GM18520 (cell line): ENCODE measurements around the gene PTPRT.

Experiments
- ATAC-seq: cut with Tn5 transposase; IDR thresholded peaks from one replicate; pipeline ENCODE4 v1.9.1; 2021; ENCODE audit not compliant: unreplicated experiment

Gene PTPRT

GRCh38 chr20:42646250-42646649 is 543.5 kb downstream of the PTPRT start:
- ATAC-seq = no peak

GRCh38 chr20:42641886-42642285 is 547.8 kb downstream of the PTPRT start:
- ATAC-seq = no peak

DNA sequence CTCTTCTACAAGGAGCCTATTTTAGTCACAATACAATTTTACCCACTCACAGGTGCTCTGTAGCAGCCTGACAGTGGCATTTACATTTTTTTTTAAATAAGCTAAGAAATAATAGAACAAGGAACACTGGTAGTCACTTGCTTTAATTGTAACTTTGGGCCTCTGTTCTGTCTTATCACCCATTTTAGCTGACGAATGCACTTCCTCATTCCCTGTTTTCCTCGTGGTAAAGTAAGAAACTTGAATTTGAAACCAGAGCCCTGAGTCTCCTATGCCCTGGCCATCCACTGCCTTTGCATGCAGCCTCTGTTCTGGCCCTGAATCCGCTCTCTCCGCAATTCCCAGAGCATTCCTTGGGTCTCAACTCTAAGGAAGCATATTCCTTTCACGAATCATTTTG is 550.6 kb downstream of the PTPRT start:
- no peak for ATAC-seq

- ATAC-seq = no peak
Observed at GRCh38 chr20:42635699-42636411, 553.9 kb downstream of the PTPRT start.

DNA sequence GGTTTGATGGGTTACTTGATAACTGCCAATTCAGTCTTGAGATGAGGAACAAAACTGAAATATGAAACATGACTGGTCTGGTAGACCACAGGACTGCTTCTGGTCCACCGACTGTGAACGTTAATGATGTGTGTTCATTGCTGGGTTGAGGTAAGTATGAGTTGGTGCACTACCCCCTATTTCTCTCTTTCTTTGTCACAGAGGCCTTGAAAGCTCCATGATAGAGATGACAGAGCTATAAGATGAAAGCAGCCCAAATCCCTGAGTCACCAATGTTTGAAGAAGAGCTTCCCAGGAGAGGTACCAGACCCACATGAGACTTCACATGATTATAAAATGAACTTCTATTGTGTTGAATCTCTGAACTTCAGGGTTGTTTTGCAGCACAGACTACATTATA is 555.5 kb downstream of the PTPRT start:
- no peak for ATAC-seq

GRCh38 chr20:42628683-42629082 is 561.0 kb downstream of the PTPRT start:
- no peak for ATAC-seq

DNA sequence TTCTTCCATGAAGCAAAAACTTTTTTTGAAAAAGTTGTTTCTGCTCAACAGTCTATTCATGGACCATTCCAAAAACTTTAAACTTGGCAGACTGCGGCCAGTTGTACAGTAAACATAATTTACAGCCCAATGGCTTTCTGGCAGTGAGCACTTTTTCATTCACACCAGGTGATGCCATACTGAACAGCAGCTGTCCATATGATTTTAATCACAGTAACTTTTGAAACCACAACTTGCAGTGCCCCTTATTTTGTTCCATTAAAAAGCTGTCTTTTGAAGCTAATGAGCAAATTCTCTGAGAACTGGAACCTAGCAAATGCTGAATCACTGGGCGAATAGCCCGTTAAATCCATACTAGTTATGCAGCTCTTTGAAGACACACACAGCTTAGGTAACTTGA is 576.6 kb downstream of the PTPRT start:
- no peak for ATAC-seq

GRCh38 chr20:42611889-42612837 is 577.5 kb downstream of the PTPRT start:
- no peak for ATAC-seq

- no peak for ATAC-seq
Observed at GRCh38 chr20:42611423-42611822, 578.3 kb downstream of the PTPRT start.

DNA sequence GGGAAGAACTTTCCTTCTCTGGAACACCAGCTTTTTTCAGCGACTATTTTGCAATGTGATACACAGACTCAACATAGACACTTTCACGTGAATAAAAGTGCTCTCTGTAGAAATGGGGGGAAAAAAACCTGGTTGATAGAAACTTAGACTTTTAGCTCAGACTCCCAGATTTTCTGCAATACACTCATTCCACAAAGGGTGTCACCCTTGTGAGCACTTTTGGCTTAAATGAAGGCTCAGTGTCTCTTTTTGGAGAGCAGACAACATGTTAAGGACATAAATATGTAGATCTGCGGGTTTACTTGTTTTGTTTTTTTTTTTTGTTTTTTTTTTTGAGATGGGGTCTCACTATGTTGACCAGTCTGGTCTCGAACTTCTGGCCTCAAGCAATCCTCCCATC is 579.6 kb downstream of the PTPRT start:
- ATAC-seq = no peak

DNA sequence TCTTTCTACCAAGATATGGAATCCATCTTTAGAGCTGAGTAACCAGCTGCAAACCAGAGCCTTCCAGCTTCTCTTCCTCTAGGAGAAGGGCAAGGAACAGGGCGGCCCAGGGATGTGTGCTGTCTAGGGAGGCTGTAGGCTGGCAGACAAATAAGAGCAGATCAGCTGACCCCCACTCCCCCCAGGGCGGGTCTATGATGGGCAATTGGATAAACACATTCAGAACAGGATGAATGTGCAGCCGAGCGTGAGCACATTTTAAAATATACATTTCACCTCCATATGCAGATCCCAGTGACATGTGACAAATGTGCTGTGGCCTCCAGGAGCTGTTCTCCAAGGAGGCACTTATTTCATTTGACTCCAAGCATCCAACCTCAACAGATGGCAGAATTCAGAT is 580.1 kb downstream of the PTPRT start:
- no peak for ATAC-seq

DNA sequence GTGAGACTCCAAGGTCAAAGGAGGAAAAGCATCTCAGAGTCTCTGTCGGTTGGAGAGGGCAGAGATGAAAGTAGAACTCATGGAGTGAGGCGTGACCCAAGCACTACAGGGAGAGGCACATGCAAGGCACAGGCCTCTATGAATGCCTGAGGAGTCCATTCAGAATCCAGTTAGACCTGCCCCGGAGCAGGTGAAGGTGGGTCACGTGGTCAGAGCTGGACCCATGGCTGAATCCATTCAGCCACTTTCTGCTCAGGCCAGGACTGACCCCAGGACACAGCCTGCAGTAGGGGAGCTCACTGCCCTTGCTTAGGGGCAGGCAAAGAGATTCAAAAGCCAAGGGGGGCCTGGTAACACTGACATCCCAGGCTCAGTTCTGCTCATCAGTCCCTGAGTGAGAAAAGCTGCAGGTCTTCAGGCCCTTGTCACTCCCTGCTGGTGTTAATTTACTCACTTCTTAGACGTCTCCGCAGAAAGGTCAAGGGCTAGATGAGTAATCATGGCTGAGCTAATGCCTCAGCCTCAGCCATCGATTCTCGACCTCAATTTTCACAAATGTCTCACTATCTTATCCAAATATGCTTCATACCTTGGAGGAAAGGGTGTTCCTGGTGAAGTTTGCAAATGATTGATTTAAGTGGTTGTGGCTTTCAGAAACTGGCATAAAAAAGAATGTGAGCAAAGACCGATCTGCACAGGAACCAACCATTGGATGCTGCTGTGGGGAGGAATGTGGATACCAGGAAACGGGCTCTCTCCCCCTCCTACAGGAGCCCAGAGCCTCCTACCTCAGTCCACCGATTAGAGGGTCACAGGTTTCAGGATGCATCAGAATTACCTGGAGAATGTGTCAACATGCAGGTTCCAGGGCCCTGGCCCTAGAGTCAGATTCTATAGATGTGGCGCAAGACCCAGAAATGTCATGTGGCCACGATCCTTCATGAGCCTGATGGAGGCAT is 584.4 kb downstream of the PTPRT start:
- no peak for ATAC-seq

GRCh38 chr20:42603655-42604054 is 586.1 kb downstream of the PTPRT start:
- no peak for ATAC-seq

GRCh38 chr20:42598581-42598980 is 591.1 kb downstream of the PTPRT start:
- no peak for ATAC-seq

DNA sequence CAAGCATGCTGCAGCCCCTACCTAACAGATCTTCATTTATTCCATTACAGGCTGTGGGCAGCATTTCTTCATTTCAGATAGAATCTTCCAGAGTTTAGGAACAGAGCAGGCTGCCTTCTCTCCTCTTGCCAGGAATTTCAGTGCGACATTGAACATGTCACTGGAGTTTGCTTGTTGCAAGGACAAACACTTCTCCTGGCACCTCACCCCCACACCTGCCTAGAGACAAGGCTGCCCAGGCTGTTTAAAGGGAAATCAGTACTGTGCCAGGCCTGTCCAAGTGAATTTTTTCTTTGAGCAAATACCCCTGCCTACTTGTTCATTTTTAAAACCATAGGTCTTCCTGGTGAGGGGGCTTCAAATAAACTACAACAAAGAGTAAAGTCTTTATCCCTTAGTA is 594.1 kb downstream of the PTPRT start:
- ATAC-seq = no peak

GRCh38 chr20:42594659-42595058 is 595.0 kb downstream of the PTPRT start:
- no peak for ATAC-seq

GRCh38 chr20:42594011-42594410 is 595.7 kb downstream of the PTPRT start:
- ATAC-seq = no peak

- ATAC-seq = no peak
Observed at GRCh38 chr20:42589976-42590639, 599.6 kb downstream of the PTPRT start.

DNA sequence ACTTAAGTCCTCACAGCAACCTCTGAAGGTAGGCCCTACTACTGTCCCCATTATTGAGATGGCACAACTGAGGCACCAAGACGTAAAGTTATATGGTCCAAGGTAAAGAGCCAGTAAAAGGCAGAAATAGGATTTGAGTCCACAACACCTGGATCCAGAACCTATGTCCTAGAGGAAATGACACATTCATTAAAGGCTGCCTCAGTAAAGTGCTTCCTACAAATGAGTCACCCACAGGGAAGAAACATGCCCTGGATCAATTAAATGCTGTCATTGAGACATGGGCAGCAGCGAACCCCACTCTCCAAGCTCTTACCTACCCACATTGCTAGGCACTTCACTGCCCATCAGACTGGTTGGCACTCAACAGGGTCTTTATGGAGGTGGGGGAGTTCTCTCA is 600.9 kb downstream of the PTPRT start:
- no peak for ATAC-seq

- no peak for ATAC-seq
Observed at GRCh38 chr20:42587427-42587826, 602.3 kb downstream of the PTPRT start.

DNA sequence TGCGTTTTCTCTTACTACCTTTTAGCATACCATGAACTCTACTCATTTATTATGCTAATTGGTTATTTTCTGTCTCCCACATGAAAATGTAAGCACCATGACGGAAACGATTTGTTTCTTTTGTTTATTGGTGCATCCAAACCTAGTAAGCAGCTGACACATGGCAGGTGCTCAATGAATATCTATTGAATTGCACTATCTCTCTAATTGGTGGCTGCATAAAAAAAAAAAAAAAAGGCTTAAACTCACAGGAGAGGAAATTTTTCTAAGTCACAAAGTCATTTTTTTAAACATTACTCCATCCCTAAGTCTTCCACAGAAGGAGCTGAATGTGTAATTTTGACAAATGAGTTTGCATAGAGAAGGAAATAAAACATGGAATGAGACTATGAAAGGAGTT is 608.4 kb downstream of the PTPRT start:
- ATAC-seq = no peak
